Measurements from ENCODE around the gene POFUT1. TPM values are rescaled to one million over a fixed set of nuclear protein-coding genes. Genes with fewer than 3 reads are reported as not detected.
"Not testable (repeated sequence)": the region's sequence is repeated elsewhere in the genome, so short reads cannot be mapped to it uniquely, and the experiment has no call there.

POFUT1 gene
- polyA plus RNA-seq, 3 donors: 10.9 to 22.8 (median 11.8) TPM

- Histone ChIP-seq H3K36me3 (replicated peaks in 1 of 2; ENCODE audit: control insufficient read depth in 1 of 2, insufficient read depth in 2 of 2, low read length in 2 of 2) (no peaks in the 10 kb centered on the region), H4K20me1 (ENCODE audit: insufficient read depth, low read length) (no peaks in the 10 kb centered on the region), H3K4me1 (ENCODE audit: control insufficient read depth in 1 of 2, insufficient read depth in 2 of 2, low read length in 2 of 2) (peaks cover 10 to 28% of the 10 kb centered on the region in 2 donors), H3K9me3 (replicated peaks in 1 of 2; ENCODE audit: control insufficient read depth in 1 of 2, insufficient read depth in 1 of 2, low read length in 2 of 2) (no peaks in the 10 kb centered on the region), H3K27me3 (ENCODE audit: control insufficient read depth in 2 of 2, insufficient read depth in 2 of 2, low read length in 2 of 2) (no peaks in the 10 kb centered on the region), H2AFZ (ENCODE audit: insufficient read depth, low read depth, low read length, poor library complexity, severe bottlenecking) (no peak overlapping the region), H3K4me3 (replicated peaks in 1 of 3; ENCODE audit: low read depth in 2 of 3, low read length in 3 of 3) (no peak overlapping the region), H3K9ac (ENCODE audit: insufficient read depth, low read length, poor library complexity, severe bottlenecking) (no peak overlapping the region), H3K27ac (ENCODE audit: low read depth in 1 of 2, low read length in 2 of 2) (no peak overlapping the region), H3K79me2 (ENCODE audit: insufficient read depth, low read length) (no peaks in the 10 kb centered on the region), H3K4me2 (replicated peaks; ENCODE audit: extremely low read depth, low read length, poor library complexity, severe bottlenecking) (no peak overlapping the region)
- Mint-ChIP-seq H3K4me1 (peaks cover 30% of the 10 kb centered on the region), H3K27me3 (ENCODE audit: low read depth in 3 of 3) (peaks cover 4 to 6% (median 4%) of the 10 kb centered on the region in 3 donors), H3K27ac (peak overlapping the region in 1 of 7 donors; percentile 30), H3K36me3 (peaks cover 0 to 2% of the 10 kb centered on the region in 2 donors), H3K9me3 (peaks cover 0 to 3% (median 0%) of the 10 kb centered on the region in 7 donors), H3K4me3 (no peak overlapping the region)
- WGBS (ENCODE audit: insufficient coverage): 100% methylated on average over 2 of the region's 3 CpGs
- no peak for TF ChIP-seq CTCF (IDR thresholded peaks at IDR 0.05)
- no peak for DNase-seq
- intact Hi-C loops (cut with micrococcal nuclease): no loop called here
Observed at GRCh38 chr20:32251470-32251869, 43.8 kb downstream of the POFUT1 start.

GRCh38 chr20:32252189-32252588 is 44.5 kb downstream of the POFUT1 start:
- peaks cover 4 to 6% (median 4%) of the 10 kb centered on the region in 3 donors for H3K27me3 Mint-ChIP-seq (ENCODE audit: low read depth in 3 of 3)
- peaks cover 0 to 2% of the 10 kb centered on the region in 2 donors for H3K36me3 Mint-ChIP-seq
- Histone ChIP-seq H3K79me2 (ENCODE audit: insufficient read depth, low read length) (no peaks in the 10 kb centered on the region), H3K27me3 (ENCODE audit: control insufficient read depth in 2 of 2, insufficient read depth in 2 of 2, low read length in 2 of 2) (no peaks in the 10 kb centered on the region), H2AFZ (ENCODE audit: insufficient read depth, low read depth, low read length, poor library complexity, severe bottlenecking) (no peak overlapping the region), H3K4me1 (ENCODE audit: control insufficient read depth in 1 of 2, insufficient read depth in 2 of 2, low read length in 2 of 2) (peaks cover 13 to 28% of the 10 kb centered on the region in 2 donors), H4K20me1 (ENCODE audit: insufficient read depth, low read length) (no peaks in the 10 kb centered on the region), H3K9me3 (replicated peaks in 1 of 2; ENCODE audit: control insufficient read depth in 1 of 2, insufficient read depth in 1 of 2, low read length in 2 of 2) (no peaks in the 10 kb centered on the region), H3K27ac (ENCODE audit: low read depth in 1 of 2, low read length in 2 of 2) (no peak overlapping the region), H3K4me2 (replicated peaks; ENCODE audit: extremely low read depth, low read length, poor library complexity, severe bottlenecking) (no peak overlapping the region), H3K4me3 (replicated peaks in 1 of 3; ENCODE audit: low read depth in 2 of 3, low read length in 3 of 3) (no peak overlapping the region), H3K36me3 (replicated peaks in 1 of 2; ENCODE audit: control insufficient read depth in 1 of 2, insufficient read depth in 2 of 2, low read length in 2 of 2) (no peaks in the 10 kb centered on the region), H3K9ac (ENCODE audit: insufficient read depth, low read length, poor library complexity, severe bottlenecking) (no peak overlapping the region)
- no peak for DNase-seq
- 98% methylated on average over 6 of the region's 6 CpGs for WGBS (ENCODE audit: insufficient coverage)
- no peak for TF ChIP-seq CTCF (IDR thresholded peaks at IDR 0.05)
- H3K9me3 Mint-ChIP-seq: peaks cover 0 to 3% (median 0%) of the 10 kb centered on the region in 7 donors
- H3K27ac Mint-ChIP-seq: no peak overlapping the region
- H3K4me3 Mint-ChIP-seq: no peak overlapping the region
- H3K4me1 Mint-ChIP-seq: peaks cover 35% of the 10 kb centered on the region
- intact Hi-C loops (cut with micrococcal nuclease): no loop called here

- H3K4me1 Mint-ChIP-seq; H3K9ac ChIP-seq (ENCODE audit: insufficient read depth, low read length, poor library complexity, severe bottlenecking); H3K36me3 ChIP-seq (replicated peaks in 1 of 2; ENCODE audit: control insufficient read depth in 1 of 2, insufficient read depth in 2 of 2, low read length in 2 of 2); H3K36me3 Mint-ChIP-seq; H3K27ac ChIP-seq (ENCODE audit: low read depth in 1 of 2, low read length in 2 of 2); H4K20me1 ChIP-seq (ENCODE audit: insufficient read depth, low read length); H3K27me3 Mint-ChIP-seq (ENCODE audit: low read depth in 3 of 3); H2AFZ ChIP-seq (ENCODE audit: insufficient read depth, low read depth, low read length, poor library complexity, severe bottlenecking); intact Hi-C loops (cut with micrococcal nuclease); H3K27ac Mint-ChIP-seq; DNase-seq; H3K27me3 ChIP-seq (ENCODE audit: control insufficient read depth in 2 of 2, insufficient read depth in 2 of 2, low read length in 2 of 2); H3K4me2 ChIP-seq (replicated peaks; ENCODE audit: extremely low read depth, low read length, poor library complexity, severe bottlenecking); H3K79me2 ChIP-seq (ENCODE audit: insufficient read depth, low read length); H3K9me3 ChIP-seq (replicated peaks in 1 of 2; ENCODE audit: control insufficient read depth in 1 of 2, insufficient read depth in 1 of 2, low read length in 2 of 2); H3K4me3 Mint-ChIP-seq; H3K4me1 ChIP-seq (ENCODE audit: control insufficient read depth in 1 of 2, insufficient read depth in 2 of 2, low read length in 2 of 2); H3K4me3 ChIP-seq (replicated peaks in 1 of 3; ENCODE audit: low read depth in 2 of 3, low read length in 3 of 3); H3K9me3 Mint-ChIP-seq: not testable (repeated sequence)
- WGBS (ENCODE audit: insufficient coverage): 96% methylated on average over 6 of the region's 10 CpGs
Observed at GRCh38 chr20:32260973-32261372, 53.3 kb downstream of the POFUT1 start.

Measured in CD14-positive monocyte (primary cell).